HG03521 (cell line): ENCODE measurements around the gene SLC1A4.
"Not testable (repeated sequence)": the region's sequence is repeated elsewhere in the genome, so short reads cannot be mapped to it uniquely, and the experiment has no call there.

Experiments used
- ATAC-seq: cut with Tn5 transposase; IDR thresholded peaks from one replicate; pipeline ENCODE4 v1.9.1; 2021; ENCODE audit warnings: mild to moderate bottlenecking, moderate library complexity; ENCODE audit not compliant: unreplicated experiment

The SLC1A4 gene

GRCh38 chr2:65024149-65024829 lies 35.1 kb downstream of the SLC1A4 start:
- ATAC-seq, result no peak

DNA sequence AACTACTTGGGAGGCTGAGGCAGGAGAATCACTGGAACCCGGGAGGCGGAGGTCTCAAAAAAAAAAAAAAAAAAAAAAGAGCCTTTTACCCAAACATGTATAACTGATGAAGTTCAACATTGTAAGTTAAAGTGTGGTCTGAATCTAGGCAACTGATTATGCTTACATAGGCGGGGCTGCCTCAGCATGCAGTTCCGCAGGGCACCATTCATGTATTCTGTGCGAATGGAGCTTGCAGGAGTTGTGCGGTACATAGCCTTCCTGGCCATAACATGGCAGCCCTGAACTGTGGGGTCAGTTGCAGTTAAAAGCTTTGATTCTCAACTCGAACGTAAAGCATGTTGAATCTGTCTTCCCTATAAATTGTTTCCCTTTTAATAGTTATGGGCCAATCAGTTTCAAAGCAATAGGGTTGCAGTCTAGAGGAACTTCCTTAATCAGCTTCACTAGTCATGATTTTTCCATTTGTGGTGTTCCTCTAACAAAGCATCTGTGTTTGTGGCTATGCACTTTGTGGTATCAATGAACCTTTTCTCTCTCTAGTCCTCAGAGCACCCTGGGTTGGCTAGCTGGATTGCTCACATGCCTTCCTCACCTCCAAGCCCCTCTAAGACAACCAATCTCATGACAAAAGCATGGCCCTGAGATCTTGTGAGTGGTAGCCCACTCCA lies 36.4 kb downstream of the SLC1A4 start:
- no peak for ATAC-seq

GRCh38 chr2:65026154-65026553 lies 37.0 kb downstream of the SLC1A4 start:
- ATAC-seq, result no peak

- no peak for ATAC-seq
These were observed 37.7 kb downstream of the SLC1A4 start for GRCh38 chr2:65026704-65027464.

DNA sequence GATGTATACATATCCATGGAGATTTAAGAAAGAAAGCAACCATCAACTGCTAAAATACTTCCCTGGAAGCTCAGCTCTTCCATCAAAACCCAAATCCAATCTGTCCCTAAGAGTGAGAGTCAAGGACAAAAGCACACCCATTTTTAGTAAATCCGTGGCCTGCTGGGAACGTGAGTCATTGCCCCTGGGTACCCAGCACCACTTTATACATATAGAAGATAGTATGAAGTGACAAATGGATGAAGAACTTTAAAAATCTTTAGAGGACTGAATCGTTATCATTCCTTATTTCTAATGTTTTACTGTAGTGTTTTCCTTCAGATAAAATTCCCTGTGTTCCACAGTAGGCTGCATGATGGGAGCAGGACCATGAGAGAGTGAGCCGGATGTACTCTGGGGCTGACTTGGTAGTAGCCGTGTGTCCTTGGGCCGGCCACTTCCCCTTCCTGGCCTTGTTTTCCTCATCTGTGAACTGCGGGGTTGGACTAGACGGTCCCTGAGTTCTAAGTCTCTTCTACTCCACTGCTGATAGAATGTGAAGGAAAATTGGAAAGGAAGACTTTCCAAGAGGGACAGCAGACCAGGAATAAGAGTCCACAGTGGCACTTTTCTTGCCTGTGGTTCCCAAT lies 38.5 kb downstream of the SLC1A4 start:
- no peak for ATAC-seq

DNA sequence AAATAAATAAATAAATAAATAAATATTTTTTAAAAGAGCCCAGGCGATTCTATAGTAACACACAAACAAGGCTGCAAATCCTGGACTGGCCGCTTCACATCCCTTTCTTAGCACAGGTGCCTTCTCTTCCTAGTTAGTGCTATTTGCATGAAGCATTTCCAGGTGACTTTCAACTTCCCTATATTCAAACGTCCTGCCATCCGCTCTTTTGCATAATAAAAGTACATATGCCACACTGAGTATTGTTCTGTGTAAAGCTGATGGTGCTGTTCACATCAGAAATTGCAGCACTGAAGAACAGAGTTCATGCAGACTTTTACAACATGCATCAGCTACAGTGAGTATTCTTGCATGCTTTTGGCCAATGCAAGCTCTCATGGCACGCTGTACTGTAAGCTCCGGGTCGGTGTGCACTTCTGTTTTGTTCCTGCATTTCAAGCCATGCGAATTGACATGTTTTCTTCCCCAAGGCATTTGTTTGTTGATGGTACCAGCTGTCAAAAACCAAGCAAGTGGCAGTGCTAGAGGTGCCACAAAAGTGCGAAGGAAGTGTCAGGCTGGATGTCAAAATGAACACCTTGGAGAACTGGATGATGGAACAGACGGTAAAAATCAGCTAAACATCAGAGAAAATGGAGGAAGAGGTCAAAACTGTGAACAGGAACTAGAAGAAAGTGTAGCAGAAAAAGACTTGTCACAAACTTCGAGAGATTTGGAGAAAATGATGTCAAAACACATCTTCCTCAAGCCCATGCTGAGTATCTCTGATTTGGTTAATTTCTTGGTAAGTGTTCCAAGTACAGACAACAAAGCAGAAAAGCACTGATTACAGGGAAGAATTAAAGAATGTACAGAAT lies 41.5 kb downstream of the SLC1A4 start:
- no peak for ATAC-seq

GRCh38 chr2:65031341-65032018 lies 42.3 kb downstream of the SLC1A4 start:
- ATAC-seq, result no peak

DNA sequence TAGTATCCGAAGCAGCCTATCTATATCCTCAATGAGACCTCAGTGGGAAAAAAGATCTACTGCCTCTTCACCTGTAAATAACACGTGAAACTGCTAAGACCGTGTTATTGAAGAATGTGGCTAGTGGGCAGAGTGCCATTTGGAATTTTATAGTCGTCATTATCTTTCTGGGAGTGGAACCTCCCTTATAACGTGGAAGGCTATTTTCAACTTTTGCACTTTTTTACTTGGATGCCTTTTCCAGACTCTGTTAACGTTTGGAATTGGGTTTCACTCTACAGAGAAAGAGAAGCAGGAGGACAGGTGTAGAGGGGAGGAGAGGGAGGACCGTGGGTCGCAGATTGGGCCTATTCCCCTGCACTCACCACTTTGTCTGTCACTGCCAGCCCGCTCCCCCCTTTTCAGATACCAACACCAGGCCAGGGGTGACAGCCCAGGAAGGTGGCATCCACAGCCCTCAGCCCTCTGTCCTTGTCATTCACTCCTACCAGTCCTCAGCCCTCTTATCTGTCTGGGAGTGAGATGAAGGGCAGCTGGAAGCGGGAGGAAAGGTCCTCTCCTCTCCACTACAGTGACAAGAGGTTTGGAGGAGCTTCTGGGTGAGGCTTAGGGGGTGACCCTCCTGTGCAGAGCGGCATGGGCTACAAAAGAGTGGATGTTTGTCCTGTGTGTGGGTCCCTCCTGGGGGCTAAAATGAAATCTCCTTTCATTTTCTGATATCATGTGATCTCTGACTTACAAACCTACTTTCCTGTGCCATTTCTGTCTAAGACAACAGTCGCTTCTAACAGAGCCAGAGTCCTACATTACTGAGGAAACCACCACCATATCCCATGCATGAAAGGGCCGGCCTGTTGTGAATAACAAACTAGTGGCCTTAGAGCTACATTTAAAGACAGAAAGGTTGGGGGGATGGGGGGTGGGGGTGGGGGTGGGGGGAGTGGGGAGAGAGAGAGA lies 43.1 kb downstream of the SLC1A4 start:
- no peak for ATAC-seq

DNA sequence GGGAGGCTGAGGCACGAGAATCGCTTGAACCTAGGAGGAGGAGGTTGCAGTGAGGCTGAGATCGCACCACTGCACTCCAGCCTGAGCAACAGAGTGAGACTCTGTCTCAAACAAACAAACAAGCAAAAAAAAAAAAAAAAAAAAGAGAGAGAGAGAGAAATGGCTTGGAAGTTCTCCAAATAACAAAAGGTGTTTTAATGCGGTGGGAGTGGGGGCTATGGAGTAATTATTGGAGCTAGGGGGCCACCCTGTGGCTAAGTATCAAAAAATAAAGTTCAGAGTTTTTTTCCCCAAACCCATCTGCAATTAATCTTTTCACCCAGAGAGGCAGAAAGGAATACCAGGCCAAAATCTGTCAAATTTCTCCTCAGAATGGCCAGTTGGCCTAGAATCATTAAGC lies 44.0 kb downstream of the SLC1A4 start:
- no peak for ATAC-seq

GRCh38 chr2:65033667-65034066 lies 44.5 kb downstream of the SLC1A4 start:
- ATAC-seq, result not testable (repeated sequence)

- no peak for ATAC-seq
These were observed 46.2 kb downstream of the SLC1A4 start for GRCh38 chr2:65035351-65035943.

- ATAC-seq, result no peak
These were observed 48.0 kb downstream of the SLC1A4 start for GRCh38 chr2:65037178-65037577.

GRCh38 chr2:65039640-65040039 lies 50.4 kb downstream of the SLC1A4 start:
- ATAC-seq, result no peak

DNA sequence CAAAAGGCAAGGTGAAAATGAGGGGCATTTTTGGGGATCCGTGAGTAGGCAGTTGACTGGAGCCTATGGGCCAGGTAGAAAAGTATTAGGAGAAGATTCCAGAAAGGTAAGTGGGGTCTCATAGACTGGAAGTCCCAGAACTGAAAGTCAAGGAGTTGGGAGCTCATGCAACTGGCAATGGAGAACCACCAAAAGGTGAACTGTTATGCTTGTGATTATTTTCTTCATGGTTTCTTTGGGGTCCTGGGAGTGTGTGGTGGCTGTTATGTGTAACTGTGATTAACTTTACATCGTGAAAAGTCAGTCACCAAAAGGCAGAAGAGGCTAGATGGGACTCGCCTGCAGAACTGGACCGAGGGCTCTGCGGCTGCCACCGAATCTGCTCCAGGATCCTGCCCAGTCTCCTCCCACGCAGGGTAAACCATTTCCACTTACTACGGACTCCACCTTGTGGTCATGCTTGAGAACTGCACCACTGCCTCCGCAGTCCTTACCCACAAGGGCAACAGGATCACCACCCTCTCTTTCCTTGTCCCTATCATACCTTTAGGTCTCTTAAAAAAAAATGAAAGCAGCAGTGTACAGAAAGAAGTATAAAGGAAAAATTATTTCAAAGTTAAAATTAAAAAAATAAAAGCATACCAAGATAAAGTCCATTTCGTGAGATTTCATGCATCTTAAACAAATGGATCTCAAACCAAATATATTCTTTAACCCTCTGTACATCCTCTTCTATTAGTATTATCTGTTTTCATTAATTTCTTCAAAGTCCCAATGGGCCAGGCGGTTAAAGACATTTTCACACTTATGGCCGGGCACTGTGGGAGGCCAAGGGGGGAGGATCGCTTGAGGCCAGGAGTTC lies 51.4 kb downstream of the SLC1A4 start:
- ATAC-seq, result no peak

DNA sequence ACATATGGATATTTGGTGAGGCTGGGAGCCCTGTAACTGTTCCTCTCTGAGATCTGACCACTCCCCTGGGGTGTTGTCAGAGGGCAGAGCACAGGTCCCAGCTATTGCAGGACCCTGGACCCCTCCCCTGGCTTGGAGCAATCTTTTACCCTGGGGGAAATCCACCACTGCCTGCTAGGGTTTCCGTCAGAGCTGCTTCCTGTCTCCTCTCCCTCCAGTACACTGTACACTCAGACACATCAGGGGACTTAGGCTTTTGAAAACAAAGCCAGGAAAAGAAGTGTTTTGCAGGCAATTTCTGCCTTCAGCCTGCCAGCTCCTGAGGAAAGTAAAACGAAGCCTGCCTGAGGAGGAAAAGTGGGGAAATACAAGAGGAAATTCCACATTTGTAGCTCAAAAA lies 53.8 kb downstream of the SLC1A4 start:
- no peak for ATAC-seq

GRCh38 chr2:65044097-65044735 lies 55.0 kb downstream of the SLC1A4 start:
- no peak for ATAC-seq

- no peak for ATAC-seq
These were observed 56.5 kb downstream of the SLC1A4 start for GRCh38 chr2:65045651-65046050.
